Activated naive CD4-positive, alpha-beta T cell treated with anti-CD3 and anti-CD28 coated beads, Interleukin-2, amount 50 U/mL, for 16 hours (primary cell): ENCODE results near the gene LRRK2.
"Not testable (repeated sequence)": the region's sequence is repeated elsewhere in the genome, so short reads cannot be mapped to it uniquely, and the experiment has no call there.

Experiments
- DNase-seq: peaks from one replicate; pipeline ENCODE4 v3.0.0-alpha.2; 2020

LRRK2 gene

DNA sequence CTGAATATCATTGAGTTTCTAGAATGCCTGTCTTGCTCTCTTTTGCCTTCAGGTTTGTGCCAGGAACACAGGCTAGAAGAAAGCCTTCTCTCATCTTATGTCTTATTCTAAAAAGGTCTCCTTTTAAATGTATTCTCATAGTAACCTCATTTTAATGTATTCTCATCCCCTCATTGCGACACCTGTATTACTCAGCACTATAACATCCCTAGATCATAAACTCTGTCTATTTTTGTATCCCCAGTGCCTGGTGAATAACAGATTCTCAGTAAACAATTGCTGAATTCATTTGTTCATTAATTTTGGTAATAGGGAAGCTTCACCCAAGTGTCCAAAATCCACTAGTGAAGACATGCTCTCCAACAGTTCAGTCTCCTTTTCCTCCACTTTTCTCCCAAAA lies 8.8 kb upstream of the LRRK2 start:
- no peak for DNase-seq

DNA sequence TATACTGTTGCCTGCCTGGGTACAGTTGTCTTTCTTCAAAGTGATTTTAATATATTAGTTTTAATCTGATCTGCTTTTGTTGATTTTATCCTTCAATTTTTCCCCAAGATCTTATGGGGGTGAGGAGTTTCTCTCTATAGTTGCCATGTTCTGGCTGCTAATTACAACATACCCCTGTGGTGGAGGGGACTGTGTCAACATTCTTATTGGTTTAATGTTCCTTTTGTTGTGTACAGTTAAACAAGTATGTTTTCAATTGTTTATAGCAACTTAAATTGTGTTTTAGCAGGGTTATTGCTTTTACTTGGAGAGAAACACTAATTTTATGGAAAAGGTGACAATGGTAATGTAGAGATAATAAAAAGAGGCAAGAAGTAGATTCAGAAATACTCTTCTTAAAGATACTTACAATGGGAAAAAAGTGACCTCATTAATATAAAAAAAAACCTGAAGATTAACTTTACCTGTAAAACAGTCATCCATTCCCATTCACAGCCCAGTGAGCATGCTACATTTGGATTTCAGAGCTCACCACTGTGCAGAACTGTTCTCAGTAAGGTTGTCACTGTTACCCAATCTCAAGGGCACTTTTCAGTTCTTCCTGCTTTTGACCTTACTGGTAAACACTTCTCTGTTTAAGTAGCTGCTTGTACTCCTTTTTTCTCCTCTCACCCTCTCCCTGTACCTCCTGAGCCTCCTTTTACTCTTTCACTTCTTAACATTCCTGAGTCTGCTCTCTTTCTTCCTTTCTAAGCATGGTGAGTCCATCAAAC lies 8.1 kb upstream of the LRRK2 start:
- no peak for DNase-seq

DNA sequence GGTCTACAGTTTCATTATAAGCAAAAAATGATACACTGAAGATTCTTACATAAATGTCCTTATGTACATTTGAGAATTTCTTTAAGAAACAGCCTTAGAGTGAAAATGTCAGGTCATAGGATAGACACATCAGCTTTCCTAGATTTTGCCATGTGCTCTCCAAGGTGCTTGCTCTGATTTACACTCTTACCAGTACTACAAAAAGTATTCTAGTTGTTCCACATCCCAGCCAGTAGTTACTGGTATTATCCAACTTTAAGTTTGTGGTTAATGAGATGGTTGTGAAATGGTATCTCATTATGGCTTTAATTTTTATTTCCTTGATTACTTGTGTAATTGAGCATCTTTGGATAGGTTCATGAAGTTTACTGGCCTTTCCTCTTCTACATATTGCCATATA lies 5.0 kb upstream of the LRRK2 start:
- DNase-seq: no peak

DNA sequence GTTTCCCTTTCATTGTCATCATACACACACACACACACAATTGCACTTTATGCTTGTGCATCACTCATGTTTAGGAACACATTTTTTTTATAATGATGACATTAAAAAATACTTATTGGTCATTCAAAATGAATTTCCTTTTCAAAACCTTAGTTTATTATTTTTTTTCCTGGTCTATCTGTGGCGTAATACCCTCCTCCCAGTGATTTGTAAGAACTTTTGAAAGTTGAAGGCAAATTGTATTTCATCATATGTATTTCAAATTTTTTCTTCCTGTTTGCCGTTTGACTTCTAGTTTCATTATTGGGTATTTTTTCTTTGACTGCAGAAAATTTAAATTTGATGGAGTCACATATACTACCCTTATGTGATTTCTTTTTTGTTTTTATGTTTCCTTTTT lies 2.5 kb upstream of the LRRK2 start:
- DNase-seq: no peak

- DNase-seq: no peak
These were observed 1.2 kb upstream of the LRRK2 start for GRCh38 chr12:40223646-40224045.

DNA sequence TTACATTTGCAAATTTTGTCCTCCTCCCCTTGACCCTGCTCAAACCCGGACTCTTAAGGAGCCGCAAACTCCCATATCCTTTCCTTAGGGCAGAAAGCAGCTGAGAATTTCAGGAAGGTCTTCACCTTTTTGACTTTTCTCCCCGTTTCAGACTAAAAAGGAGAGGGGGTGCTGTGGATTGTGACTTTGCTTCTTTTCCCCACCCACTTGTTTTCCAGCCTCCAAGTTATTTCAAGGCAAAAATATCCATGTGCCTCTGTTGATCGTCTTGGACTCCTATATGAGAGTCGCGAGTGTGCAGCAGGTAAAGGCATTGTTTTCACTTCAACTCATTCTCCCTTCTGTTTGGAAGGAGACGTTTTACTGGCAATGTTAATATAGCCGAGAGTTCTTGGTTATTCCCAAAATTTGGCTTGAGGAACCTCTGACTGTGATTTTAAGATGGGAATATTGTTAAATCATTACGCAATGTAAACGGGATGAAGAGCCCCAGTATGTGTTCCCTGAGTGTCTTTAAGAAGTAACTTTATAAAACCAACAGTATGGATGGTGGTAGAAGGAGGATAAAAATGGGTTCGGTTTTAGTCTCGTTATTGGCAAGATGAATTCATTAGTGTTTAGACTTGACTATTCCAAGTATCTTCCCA lies 663 bp downstream of the LRRK2 start:
- no peak for DNase-seq

DNA sequence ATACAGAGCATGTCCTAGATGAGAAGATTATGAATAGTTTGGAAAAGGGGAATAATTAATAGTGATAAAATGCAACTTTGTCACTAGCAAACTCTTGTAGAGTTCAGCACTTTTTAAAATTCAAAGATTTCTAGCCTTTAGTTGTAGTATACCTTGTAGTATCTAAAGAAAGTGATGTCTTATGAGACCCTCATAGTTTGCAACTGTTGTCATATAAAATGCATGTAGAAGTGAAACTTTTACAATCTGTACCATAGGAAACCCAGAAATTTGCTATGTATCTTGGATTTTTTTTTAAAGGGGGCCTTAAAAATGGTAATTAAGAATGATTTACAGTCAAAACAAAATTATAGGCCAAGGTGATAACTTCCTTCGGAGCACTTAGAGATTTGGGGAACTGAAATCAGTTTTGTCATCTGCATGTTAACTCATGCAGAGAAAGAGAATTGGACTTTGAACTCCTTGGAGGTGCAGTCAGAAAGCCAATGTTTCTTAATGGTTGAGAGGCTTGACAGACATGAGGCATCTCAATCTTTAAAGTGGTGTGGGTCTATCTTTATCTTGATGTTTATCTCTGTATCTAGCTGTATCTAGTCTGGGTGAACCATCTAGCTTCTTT lies 1.3 kb downstream of the LRRK2 start:
- DNase-seq: no peak

DNA sequence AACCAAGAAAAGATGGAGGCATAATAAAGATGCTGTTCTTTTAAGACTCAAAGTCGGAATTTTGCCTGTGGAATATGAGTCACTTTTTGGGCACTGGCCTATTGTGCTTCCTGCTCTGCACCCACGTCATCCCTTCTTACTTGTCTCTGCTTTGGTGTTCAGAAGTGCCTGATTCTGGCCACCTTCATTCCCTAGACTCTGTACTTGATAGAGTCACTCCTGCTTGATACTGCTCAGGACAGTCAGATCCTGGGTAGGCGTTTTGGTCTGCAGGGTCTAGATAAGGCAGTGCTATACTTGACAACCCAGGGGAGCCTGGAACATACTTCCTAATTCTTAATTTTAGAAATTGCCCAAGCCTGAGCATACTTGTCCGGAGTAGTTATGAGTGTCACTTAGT lies 1.9 kb downstream of the LRRK2 start:
- DNase-seq: no peak

DNA sequence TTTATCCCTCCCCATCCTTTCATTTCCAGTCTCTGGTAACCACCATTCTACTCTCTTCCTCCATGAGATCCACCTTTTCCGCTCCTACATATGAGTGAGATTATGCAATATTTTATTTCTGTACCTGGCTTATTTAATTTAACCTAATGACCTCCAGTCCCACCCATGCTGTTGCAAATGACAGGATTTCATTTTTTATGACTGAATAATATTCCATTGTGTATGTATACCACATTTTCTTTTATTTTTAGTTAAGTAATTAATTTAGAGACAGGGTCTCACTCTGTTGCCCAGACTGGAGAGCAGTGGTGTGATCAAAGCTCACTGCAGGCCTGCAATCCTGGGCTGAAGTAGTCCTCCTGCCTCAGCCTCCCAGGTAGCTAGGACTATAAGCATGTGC lies 2.6 kb downstream of the LRRK2 start:
- no peak for DNase-seq

DNA sequence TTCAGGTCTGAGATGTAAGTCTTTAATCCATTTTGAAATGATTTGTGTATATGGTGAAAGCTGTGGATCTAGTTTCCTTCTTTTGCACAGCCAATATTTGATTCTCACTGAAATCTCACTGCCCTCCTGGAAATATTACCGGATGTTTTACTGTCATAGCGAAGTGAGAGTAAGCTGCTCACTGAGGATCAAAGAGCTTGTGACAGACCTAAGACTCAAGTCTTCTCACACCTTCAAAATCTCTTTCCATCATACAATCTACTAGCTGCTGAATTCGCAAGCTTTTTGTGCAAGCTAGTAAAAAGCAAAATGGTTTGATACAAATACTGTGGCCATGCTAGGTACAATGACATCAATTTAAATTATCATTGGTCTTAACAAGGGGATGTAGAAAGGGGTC lies 3.9 kb downstream of the LRRK2 start:
- no peak for DNase-seq

DNA sequence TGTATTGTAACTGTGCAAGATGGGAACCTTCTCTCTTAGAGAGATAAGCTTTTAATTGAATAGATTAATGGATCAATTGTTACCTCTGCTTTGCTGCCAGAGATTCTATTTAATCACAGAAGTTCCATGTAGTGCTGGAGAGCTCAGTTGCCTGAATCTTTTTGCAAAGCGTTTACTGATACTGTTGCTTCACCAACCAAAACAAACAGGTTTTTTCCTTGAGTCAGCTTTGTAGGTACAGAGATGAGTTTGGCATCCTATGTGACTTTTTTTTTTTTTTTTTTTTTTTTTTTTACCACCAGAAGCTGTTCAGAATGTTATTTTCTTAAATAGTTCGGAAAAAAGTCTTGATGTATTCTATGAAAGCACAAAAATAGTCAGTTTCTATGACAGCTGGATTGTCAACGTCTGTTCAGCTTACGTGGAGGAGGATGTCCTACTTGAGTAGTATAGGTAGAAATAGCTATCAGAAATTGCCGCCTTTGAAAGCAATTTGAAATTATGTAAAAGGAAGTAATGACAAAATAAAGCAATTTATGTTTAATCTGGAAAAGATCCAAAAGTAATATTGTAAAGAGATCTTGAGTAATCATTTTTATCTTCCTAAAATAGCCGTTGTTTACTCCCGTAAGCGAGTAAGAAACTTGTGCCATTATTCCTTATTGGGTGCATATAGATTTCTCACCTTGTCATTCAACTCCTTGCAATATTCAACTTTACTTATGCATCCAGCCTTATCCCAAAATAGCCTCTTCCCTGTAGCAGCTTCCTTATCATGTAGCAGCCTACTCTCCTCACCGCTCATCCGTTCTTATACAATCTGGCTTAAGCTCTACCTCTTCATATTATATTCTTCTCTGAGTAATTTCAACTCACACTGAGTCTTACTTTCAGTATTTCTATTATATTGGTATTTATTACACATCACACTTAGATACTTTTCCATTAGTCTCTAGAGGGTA lies 5.2 kb downstream of the LRRK2 start:
- no peak for DNase-seq

DNA sequence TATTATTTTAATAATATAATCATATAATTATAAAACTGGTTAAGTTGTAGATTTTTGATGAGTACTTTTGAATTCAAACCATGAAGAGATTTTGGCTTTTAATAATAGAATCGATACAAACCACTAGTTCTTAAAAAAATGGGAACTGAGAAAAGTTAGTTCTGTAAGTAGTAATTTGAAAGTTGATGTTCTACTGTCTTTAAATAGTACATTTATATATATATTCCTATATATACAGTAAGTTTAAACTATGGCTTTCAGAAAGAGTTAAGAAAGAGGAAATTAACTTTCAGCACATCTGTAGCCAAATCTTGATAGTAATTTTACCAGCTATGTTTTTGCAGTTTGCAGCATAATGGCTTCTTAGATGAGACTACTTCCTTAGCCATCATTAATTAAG lies 7.8 kb downstream of the LRRK2 start:
- no peak for DNase-seq

DNA sequence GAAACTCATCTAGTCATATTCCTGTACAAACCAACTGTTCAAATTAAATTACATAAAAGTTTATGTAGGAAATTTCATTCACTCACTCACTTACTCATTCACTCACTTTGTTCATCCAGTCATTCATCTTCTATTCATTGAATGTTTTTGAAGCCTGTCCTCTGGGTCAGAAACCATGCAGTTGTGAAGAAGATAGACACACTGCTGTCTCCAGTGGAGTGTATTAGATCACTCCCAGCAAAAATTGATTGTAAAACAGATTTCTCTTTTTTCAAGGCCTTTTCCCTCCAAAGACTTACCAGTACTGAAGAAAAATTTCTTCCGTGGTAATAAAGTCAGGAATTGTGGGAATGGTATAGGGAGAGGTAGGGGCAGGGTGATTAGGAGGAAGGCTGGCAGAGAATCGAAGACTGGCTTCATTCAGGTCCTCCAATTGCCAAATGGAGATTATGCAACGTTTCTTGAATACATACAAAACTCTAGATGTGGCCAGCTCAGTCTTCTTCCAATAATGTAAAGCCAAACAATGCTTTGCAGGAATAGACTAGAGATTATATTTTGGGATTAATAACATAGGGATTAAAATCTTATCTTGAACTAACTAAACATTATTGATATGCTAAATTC lies 9.1 kb downstream of the LRRK2 start:
- DNase-seq: no peak

DNA sequence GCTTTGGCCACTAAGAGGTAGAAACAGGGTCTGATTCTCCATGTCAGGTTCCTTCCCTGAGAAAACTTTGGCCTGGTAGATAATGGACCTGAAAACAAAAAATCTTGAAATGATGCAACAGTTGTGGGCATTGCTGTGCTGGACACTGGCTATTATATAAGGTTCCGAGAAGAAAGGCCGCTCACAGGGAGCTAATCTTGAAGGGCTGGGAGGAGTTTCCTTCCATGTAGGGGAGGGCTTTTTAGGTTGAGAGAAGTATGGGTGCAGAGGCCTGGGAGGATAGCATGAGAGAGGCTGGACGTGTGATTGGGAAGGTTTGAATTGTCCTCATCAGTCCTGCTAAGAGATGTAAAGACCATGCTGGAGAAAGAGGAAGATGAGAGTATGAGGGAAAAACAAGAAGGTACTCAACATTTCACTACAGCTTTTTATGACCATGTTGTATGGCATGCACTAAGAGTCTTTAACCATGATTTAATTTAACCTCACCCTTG lies 11.6 kb downstream of the LRRK2 start:
- no peak for DNase-seq

DNA sequence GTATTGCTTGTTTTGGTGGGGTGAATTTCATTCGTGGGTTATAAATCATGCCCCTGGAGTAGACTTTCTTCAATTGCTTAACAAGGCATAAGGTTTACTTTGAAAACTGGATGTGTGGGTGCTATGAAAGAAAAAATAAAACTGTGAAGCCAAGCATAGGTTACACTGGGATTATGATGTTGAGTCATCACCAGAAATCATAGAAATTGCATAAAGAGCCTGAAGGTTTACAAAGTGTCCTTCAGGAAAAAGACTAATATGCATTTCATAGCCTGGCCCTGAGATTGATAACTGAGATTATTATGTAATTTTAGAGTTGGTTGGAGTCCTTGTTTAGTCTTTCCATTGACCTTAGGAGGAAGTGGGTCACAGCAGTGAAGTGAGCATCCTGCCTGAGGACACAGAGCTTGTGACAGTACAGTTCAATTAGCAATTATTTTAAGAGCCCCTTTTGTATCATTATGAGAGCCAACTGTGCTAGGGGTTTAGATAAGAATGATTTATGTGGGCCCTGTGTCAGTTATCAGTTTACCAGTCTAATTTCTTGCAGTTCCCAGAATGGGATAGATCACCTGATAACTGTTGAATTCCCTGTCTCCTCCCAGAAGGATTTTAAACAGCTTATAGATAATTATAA lies 13.6 kb downstream of the LRRK2 start:
- no peak for DNase-seq

DNA sequence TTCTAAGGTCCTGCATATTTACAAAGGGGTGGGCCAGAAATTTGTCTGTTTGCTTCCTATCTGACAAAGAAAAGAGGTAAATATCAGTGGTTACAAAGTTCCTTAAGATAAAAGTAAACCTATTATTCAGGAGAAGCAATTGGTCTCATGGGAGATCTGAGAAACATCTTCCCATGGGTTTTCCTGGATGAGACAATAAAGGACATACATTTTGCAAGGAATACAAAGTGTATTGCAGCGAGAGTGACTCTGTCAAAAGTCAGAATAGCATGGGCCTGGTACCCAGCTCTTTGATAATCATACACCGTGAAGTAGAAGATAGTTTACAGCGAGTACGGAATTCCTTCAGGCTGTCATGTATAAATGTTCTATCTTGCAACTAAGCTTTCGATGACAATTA lies 14.2 kb downstream of the LRRK2 start:
- no peak for DNase-seq

- DNase-seq: no peak
These were observed 16.0 kb downstream of the LRRK2 start for GRCh38 chr12:40240779-40241178.

- no peak for DNase-seq
These were observed 16.9 kb downstream of the LRRK2 start for GRCh38 chr12:40241741-40242140.

DNA sequence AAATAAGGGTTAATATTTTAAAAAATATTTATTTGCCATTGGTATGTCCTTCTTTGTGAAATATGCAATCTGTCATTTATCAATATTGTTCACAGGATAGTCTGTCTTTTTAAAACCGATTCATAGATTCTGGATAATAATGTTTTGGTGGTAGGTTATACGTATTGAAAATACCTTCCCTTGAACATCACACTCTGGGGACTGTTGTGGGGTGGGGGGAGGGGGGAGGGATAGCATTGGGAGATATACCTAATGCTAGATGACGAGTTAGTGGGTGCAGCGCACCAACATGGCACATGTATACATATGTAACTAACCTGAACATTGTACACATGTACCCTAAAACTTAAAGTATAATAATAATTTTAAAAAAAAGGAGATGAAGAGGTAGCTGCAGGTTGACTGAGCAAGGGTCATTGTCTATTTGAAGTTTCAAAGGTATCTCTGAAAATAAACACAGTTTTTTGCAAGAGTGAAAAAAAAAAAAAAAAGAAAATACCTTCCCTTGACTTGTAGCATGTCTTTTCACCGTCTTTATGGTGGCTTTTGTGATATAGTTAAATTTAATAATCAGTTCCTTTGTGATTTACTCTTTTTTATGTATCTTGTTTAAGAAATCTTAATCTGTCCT lies 19.8 kb downstream of the LRRK2 start:
- not testable (repeated sequence) for DNase-seq

DNA sequence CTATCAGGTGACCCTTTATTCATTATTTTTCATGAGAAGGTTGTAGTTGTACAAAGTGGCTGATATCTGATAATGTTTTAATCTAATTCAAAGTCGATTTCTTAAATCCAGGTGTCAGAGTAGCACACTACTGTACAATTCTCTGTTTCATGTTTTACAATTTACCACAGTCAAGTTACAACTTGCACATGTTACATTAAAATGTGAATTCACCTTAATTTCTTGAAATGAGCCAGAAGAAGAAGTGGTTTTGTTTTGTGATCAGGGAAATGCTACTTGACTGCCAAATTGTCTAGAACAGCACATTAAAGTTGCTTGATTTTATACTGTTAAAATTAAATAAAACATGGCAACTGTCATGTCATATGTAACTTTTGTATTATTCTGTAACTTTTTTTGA lies 23.2 kb downstream of the LRRK2 start:
- no peak for DNase-seq

DNA sequence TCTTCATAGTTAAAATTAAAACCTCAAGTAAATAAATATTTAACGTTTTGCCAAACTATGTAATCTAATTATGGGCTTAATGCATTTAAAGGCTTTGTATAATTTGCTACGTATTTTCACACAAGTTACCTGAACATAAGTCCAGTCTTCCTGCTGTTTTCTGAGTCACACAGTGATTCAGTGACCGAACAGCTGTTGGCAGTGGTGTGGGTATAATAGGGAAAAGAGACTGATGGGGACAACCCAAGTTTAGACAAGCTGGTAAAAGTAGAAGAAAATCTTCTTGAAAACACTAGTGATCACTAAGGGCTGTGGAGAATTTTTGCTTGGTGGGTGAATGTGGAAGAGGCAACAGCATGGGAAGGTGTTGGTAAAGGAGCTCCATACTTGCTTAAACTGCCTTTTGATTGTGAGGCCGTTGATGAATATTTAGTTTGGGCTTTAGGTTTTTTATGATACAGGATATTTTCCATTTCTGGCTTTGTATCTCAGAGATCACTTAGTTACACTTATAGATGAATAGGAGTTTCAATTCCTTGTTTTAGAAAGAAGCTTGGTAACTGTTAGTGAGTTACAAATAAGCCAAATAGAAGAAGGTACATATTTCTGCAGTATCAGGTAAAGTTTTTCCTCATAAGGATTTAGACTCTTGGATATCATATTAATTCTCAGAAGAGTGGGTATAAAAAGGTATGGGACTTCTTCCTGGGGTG lies 23.9 kb downstream of the LRRK2 start:
- DNase-seq: no peak
